Fibroblast of villous mesenchyme (primary cell): ENCODE measurements around the gene ACTN4. TPM values are rescaled to one million over a fixed set of nuclear protein-coding genes. Genes with fewer than 3 reads are reported as not detected.
A peak's percentile ranks its signal among the peaks of the same experiment; 100 is the strongest.

Experiments used
- DNase-seq: peaks from one replicate; pipeline ENCODE4 v3.0.0-alpha.2; 2010; ENCODE audit warnings: low read depth
- H3K4me3 ChIP-seq: 2 replicates; pipeline ENCODE4 v1.5.1; 2011; ENCODE audit warnings: low read depth, mild to moderate bottlenecking, low read length
- CTCF ChIP-seq: IDR thresholded peaks from 2 replicates; pipeline ENCODE4 v1.5.1; 2012; ENCODE audit warnings: low read depth, mild to moderate bottlenecking, low read length; ENCODE audit not compliant: insufficient read depth
- total RNA-seq: library from RNA; depleted of rRNA; stranded (reverse); fragments of >200 nt; gene quantifications from 2 replicates; pipeline ENCODE4 v1.2.3, GENCODE V29; 2012

Gene ACTN4
- total RNA-seq, 1 donor, result 456 TPM

GRCh38 chr19:38726284-38726673 lies 78.8 kb downstream of the ACTN4 start:
- TF ChIP-seq CTCF, result no peak
- DNase-seq, result no peak

GRCh38 chr19:38726761-38727301 lies 79.4 kb downstream of the ACTN4 start:
- DNase-seq, result no peak
- no peak overlapping the region for H3K4me3 ChIP-seq
- no peak for TF ChIP-seq CTCF

More at GRCh38 chr19:38726284-38726673, 78.8 kb downstream of the ACTN4 start:
- H3K4me3 ChIP-seq, result no peak overlapping the region

- H3K4me3 ChIP-seq, result no peak overlapping the region
- no peak for TF ChIP-seq CTCF
- no peak for DNase-seq
Observed at GRCh38 chr19:38727306-38727867, 79.9 kb downstream of the ACTN4 start.

- no peak for TF ChIP-seq CTCF
- DNase-seq, result peak; percentile 79
- no peak overlapping the region for H3K4me3 ChIP-seq
Observed at GRCh38 chr19:38727868-38728660, 80.6 kb downstream of the ACTN4 start.

GRCh38 chr19:38728752-38729541 lies 81.5 kb downstream of the ACTN4 start:
- DNase-seq, result no peak
- no peak for TF ChIP-seq CTCF
- H3K4me3 ChIP-seq, result no peak overlapping the region

- DNase-seq, result peak; percentile 66
- peak; percentile 86 for TF ChIP-seq CTCF
- H3K4me3 ChIP-seq, result no peak overlapping the region
Observed at GRCh38 chr19:38729653-38730469, 82.4 kb downstream of the ACTN4 start.
